ENCODE measurements around the gene SLC35A3. TPM values are rescaled to one million over a fixed set of nuclear protein-coding genes. Genes with fewer than 3 reads are reported as not detected.

The SLC35A3 gene
- total and polyA plus RNA-seq, 10 of the 15 experiments (the other 5 are each of a cell fraction or from before 2014, with no cell fraction given), result 3.6 to 24.3 (median 15.4) TPM

DNA sequence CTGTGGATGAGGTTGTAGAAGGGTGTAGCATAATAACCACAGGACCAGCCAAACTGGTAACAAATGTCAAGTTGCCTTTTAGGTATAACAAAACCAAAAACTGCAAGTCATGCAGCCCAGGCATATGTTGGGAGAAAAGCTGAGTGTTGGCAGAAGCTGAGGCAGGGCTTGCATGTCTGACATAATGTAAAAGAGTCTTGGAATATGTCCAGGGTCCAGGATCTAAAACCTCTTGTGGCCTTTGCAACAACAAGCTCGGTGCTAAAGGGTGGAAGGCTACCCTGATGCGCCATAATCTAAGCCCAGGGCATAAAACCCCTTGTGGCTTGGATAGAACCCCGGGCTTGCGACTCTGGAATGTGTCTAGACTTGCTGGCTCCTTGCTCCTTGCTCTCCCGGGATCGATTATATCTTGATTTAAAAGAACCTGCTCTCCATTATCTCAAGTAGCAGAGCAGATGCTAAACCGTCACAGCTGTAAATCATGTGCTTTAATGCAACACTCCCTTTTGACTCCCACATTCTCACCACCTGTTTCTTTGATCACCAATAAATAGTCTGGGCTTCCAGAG, 26.5 kb upstream of the SLC35A3 start (continued):
- TF ChIP-seq, protein P1, sequence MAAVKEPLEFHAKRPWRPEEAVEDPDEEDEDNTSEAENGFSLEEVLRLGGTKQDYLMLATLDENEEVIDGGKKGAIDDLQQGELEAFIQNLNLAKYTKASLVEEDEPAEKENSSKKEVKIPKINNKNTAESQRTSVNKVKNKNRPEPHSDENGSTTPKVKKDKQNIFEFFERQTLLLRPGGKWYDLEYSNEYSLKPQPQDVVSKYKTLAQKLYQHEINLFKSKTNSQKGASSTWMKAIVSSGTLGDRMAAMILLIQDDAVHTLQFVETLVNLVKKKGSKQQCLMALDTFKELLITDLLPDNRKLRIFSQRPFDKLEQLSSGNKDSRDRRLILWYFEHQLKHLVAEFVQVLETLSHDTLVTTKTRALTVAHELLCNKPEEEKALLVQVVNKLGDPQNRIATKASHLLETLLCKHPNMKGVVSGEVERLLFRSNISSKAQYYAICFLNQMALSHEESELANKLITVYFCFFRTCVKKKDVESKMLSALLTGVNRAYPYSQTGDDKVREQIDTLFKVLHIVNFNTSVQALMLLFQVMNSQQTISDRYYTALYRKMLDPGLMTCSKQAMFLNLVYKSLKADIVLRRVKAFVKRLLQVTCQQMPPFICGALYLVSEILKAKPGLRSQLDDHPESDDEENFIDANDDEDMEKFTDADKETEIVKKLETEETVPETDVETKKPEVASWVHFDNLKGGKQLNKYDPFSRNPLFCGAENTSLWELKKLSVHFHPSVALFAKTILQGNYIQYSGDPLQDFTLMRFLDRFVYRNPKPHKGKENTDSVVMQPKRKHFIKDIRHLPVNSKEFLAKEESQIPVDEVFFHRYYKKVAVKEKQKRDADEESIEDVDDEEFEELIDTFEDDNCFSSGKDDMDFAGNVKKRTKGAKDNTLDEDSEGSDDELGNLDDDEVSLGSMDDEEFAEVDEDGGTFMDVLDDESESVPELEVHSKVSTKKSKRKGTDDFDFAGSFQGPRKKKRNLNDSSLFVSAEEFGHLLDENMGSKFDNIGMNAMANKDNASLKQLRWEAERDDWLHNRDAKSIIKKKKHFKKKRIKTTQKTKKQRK (IDR thresholded peaks at IDR 0.05; ENCODE audit: low read depth, low read length), result no peak
- TF ChIP-seq ZNF622 (IDR thresholded peaks at IDR 0.05) (no peak), TCF7 (IDR thresholded peaks at IDR 0.05; ENCODE audit: borderline replicate concordance) (no peak)

DNA sequence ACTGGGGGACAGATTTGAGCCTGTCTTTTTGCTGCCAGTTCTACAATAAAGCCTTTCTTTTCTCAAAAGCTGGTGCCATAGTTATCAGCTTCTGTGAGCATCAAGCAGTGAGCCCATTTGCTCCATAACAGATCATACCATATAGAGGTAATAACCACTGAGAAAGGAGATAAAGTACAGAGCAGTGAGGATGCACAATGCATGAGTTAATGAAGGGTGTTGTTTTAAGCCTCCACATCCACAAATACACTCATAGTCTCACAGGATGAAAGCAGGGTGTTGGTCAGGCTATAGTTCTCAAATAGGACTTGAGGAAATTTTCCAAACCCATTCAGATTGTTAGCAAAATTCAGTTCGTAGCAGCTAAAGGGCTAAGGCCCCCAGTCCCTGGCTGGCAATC, 25.6 kb upstream of the SLC35A3 start:
- no peak overlapping the region for H3K4me2 ChIP-seq (ENCODE audit: control insufficient read depth, insufficient read depth)
- no peak for ATAC-seq
- H3K9ac ChIP-seq (ENCODE audit: control insufficient read depth, insufficient read depth, low read length), result no peak overlapping the region
- BruUV-seq (replicated peaks), result no TSS peak
- H3K27me3 ChIP-seq (replicated peaks in 1 of 2; ENCODE audit: control insufficient read depth in 2 of 2, insufficient read depth in 2 of 2, low read length in 1 of 2), result no peaks in the 10 kb centered on the region
- no peaks in the 10 kb centered on the region for H3K4me1 ChIP-seq (ENCODE audit: control insufficient read depth, insufficient read depth, low read length)
- SMC1A ChIA-PET (ENCODE audit: uncharacterized antibody, unreplicated experiment), result no interaction called here
- FAIRE-seq, result no peak
- in situ Hi-C loops (cut with MboI) (no loop called here), intact Hi-C loops (cut with micrococcal nuclease; ENCODE audit: unreplicated experiment) (no loop called here)
- DNase-seq (ENCODE audit: low read depth, low spot score), result no peak
- H3K79me2 ChIP-seq (ENCODE audit: control insufficient read depth, insufficient read depth, low read length), result no peaks in the 10 kb centered on the region
- H3K9me3 ChIP-seq (replicated peaks; ENCODE audit: control insufficient read depth, insufficient read depth, low read length), result no peaks in the 10 kb centered on the region
- WGBS (ENCODE audit: insufficient coverage, insufficient replicate concordance, low lambda C conversion rate, missing lambda C conversion rate), result 38% methylated on average over 1 of the region's 1 CpG
- H4K20me1 ChIP-seq (ENCODE audit: control insufficient read depth, insufficient read depth), result no peaks in the 10 kb centered on the region
- no peak overlapping the region for H2AFZ ChIP-seq (ENCODE audit: control insufficient read depth, low read depth, low read length)
- POLR2A ChIA-PET, result no interaction called here
- RAD21 ChIA-PET (ENCODE audit: unreplicated experiment), result no interaction called here
- H3K36me3 ChIP-seq (ENCODE audit: control insufficient read depth in 2 of 2, insufficient read depth in 2 of 2, low read length in 1 of 2), result no peaks in the 10 kb centered on the region
- H3K4me3 ChIP-seq, result no peak overlapping the region
- CTCF ChIA-PET, result no interaction called here
- H3K27ac ChIP-seq (ENCODE audit: control insufficient read depth, insufficient read depth), result no peak overlapping the region
- TF ChIP-seq CREM (IDR thresholded peaks at IDR 0.05; ENCODE audit: low read depth) (no peak), KLF5 (IDR thresholded peaks at IDR 0.05; ENCODE audit: partially characterized antibody) (no peak), ZNF622 (IDR thresholded peaks at IDR 0.05) (no peak), ASH2L (IDR thresholded peaks at IDR 0.05; ENCODE audit: borderline replicate concordance, low read depth) (no peak), MEF2A (IDR thresholded peaks at IDR 0.05; ENCODE audit: insufficient read depth, low read depth, low read length) (no peak), BMI1 (IDR thresholded peaks at IDR 0.05; ENCODE audit: borderline replicate concordance) (no peak), SREBF2 (IDR thresholded peaks at IDR 0.05; ENCODE audit: low read length) (no peak), JUND (IDR thresholded peaks at IDR 0.05; ENCODE audit: low read depth, low read length) (no peak), SPI1 (IDR thresholded peaks at IDR 0.05; ENCODE audit: borderline replicate concordance, insufficient read depth, low read depth, low read length) (no peak), NR2C2 (IDR thresholded peaks at IDR 0.05; ENCODE audit: borderline replicate concordance, control insufficient read depth, insufficient read length, low read depth) (no peak)
- TF ChIP-seq, protein P2, sequence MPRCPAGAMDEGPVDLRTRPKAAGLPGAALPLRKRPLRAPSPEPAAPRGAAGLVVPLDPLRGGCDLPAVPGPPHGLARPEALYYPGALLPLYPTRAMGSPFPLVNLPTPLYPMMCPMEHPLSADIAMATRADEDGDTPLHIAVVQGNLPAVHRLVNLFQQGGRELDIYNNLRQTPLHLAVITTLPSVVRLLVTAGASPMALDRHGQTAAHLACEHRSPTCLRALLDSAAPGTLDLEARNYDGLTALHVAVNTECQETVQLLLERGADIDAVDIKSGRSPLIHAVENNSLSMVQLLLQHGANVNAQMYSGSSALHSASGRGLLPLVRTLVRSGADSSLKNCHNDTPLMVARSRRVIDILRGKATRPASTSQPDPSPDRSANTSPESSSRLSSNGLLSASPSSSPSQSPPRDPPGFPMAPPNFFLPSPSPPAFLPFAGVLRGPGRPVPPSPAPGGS (IDR thresholded peaks at IDR 0.05; ENCODE audit: borderline replicate concordance, insufficient read depth, low read depth, low read length, poor library complexity, severe bottlenecking), result no peak
- TF ChIP-seq, protein P3, sequence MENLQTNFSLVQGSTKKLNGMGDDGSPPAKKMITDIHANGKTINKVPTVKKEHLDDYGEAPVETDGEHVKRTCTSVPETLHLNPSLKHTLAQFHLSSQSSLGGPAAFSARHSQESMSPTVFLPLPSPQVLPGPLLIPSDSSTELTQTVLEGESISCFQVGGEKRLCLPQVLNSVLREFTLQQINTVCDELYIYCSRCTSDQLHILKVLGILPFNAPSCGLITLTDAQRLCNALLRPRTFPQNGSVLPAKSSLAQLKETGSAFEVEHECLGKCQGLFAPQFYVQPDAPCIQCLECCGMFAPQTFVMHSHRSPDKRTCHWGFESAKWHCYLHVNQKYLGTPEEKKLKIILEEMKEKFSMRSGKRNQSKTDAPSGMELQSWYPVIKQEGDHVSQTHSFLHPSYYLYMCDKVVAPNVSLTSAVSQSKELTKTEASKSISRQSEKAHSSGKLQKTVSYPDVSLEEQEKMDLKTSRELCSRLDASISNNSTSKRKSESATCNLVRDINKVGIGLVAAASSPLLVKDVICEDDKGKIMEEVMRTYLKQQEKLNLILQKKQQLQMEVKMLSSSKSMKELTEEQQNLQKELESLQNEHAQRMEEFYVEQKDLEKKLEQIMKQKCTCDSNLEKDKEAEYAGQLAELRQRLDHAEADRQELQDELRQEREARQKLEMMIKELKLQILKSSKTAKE (IDR thresholded peaks at IDR 0.05; ENCODE audit: low read depth, poor library complexity, severe bottlenecking), result no peak
